ENCODE results near the gene NEU2.

DNA sequence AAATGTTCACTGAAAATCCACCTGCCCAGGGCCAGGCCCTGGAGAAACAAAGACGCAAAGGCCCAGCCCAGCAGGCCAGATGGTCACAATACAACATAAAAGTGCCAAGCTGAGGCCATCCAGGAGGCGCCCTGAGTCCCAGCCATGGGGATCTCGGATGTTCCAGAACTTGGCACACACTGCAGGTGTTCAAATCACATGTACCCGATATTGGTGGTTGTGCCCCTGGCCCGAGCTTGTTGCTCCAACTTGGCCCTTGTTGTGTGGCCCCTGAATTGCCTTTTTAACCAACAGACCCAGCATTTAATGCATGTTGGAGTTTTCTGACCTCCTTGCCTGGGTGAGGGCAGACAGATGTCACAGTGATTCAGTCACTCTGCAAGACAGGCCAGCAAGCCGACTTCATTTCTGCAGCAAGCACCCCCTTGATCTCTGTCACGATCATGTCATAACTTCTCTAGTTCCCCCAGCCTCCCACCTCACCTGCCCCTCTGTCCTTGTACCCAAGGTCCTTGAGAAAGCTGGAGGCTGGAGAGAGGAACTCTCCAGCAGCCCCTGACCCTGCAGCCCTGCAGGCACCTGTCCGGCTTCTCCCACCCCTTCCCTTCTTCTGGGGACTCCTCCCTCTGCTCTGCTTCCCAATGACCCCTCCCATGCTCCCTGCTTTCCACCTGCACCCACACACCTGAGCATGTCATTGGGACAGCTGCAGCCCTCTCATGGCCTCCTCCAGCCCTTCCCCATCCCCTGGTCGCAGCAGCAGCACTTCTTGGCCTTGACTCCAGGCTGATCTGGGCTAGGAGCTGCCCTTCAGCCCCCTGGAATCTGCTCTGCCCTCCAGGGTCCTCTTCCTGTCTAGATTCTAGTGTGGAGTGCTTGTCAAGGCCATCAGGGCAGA is 28.6 kb upstream of the NEU2 start:
- TF ChIP-seq, protein P1, sequence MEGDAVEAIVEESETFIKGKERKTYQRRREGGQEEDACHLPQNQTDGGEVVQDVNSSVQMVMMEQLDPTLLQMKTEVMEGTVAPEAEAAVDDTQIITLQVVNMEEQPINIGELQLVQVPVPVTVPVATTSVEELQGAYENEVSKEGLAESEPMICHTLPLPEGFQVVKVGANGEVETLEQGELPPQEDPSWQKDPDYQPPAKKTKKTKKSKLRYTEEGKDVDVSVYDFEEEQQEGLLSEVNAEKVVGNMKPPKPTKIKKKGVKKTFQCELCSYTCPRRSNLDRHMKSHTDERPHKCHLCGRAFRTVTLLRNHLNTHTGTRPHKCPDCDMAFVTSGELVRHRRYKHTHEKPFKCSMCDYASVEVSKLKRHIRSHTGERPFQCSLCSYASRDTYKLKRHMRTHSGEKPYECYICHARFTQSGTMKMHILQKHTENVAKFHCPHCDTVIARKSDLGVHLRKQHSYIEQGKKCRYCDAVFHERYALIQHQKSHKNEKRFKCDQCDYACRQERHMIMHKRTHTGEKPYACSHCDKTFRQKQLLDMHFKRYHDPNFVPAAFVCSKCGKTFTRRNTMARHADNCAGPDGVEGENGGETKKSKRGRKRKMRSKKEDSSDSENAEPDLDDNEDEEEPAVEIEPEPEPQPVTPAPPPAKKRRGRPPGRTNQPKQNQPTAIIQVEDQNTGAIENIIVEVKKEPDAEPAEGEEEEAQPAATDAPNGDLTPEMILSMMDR (IDR thresholded peaks at IDR 0.05 in 4 of 5, conservative IDR thresholded peaks at IDR 0.05 in 1 of 5) = no peak
- TF ChIP-seq POLR2A (IDR thresholded peaks at IDR 0.05) = no peak
